ENCODE results near the gene NRP2. TPM values are rescaled to one million over a fixed set of nuclear protein-coding genes. Genes with fewer than 3 reads are reported as not detected.
A peak's percentile ranks its signal among the peaks of the same experiment; 100 is the strongest.

The NRP2 gene
- total and polyA plus RNA-seq, 4 donors: 3.8 to 17.7 (median 12.2) TPM

GRCh38 chr2:205688417-205689200 lies 6.3 kb downstream of the NRP2 start:
- Histone ChIP-seq H3K27me3 (ENCODE audit: control insufficient read depth in 4 of 4, insufficient read depth in 4 of 4, low read length in 3 of 4) (no peaks in the 10 kb centered on the region), H3K9me3 (ENCODE audit: control insufficient read depth in 4 of 4, low read length in 3 of 4) (no peaks in the 10 kb centered on the region), H3K4me3 (ENCODE audit: low read depth in 1 of 3, low read length in 3 of 3) (no peak overlapping the region), H3K27ac (ENCODE audit: low read depth in 1 of 2, low read length in 2 of 2) (no peak overlapping the region), H3K36me3 (ENCODE audit: control insufficient read depth in 4 of 4, insufficient read depth in 3 of 4, low read depth in 1 of 4, low read length in 3 of 4) (no peaks in the 10 kb centered on the region), H3K9ac (ENCODE audit: low read depth in 1 of 2, low read length in 2 of 2) (no peak overlapping the region), H3K4me1 (ENCODE audit: control insufficient read depth in 4 of 4, insufficient read depth in 4 of 4, low read length in 3 of 4) (peaks cover 4 to 20% (median 15%) of the 10 kb centered on the region in 4 donors)
- WGBS: 70% methylated on average over 4 of the region's 4 CpGs
- DNase-seq (ENCODE audit: low spot score): no peak
- TF ChIP-seq JUND (IDR thresholded peaks at IDR 0.05) (no peak), FOXA2 (IDR thresholded peaks at IDR 0.05) (no peak), NR2F2 (IDR thresholded peaks at IDR 0.05) (peak; percentile 67), HNF4G (IDR thresholded peaks at IDR 0.05) (no peak), RAD21 (IDR thresholded peaks at IDR 0.05) (no peak), REST (IDR thresholded peaks at IDR 0.05) (no peak)

GRCh38 chr2:205689820-205690219 lies 7.5 kb downstream of the NRP2 start:
- H3K36me3 ChIP-seq (ENCODE audit: control insufficient read depth in 4 of 4, insufficient read depth in 3 of 4, low read depth in 1 of 4, low read length in 3 of 4): no peaks in the 10 kb centered on the region
- WGBS: 83% methylated on average over 9 of the region's 9 CpGs
- no peaks in the 10 kb centered on the region for H3K9me3 ChIP-seq (ENCODE audit: control insufficient read depth in 4 of 4, low read length in 3 of 4)
- DNase-seq (ENCODE audit: low spot score): no peak
- no peaks in the 10 kb centered on the region for H3K27me3 ChIP-seq (ENCODE audit: control insufficient read depth in 4 of 4, insufficient read depth in 4 of 4, low read length in 3 of 4)
- no peak overlapping the region for H3K9ac ChIP-seq (ENCODE audit: low read depth in 1 of 2, low read length in 2 of 2)
- no peak overlapping the region for H3K4me3 ChIP-seq (ENCODE audit: low read depth in 1 of 3, low read length in 3 of 3)
- peaks cover 4 to 19% (median 15%) of the 10 kb centered on the region in 4 donors for H3K4me1 ChIP-seq (ENCODE audit: control insufficient read depth in 4 of 4, insufficient read depth in 4 of 4, low read length in 3 of 4)
- TF ChIP-seq TAF1 (conservative IDR thresholded peaks at IDR 0.05) (no peak), RXRA (IDR thresholded peaks at IDR 0.05) (no peak), EGR1 (IDR thresholded peaks at IDR 0.05; ENCODE audit: low read depth in 2 of 2) (no peak), REST (IDR thresholded peaks at IDR 0.05) (no peak), NR2F2 (IDR thresholded peaks at IDR 0.05) (no peak)
- no peak overlapping the region for H3K27ac ChIP-seq (ENCODE audit: low read depth in 1 of 2, low read length in 2 of 2)

- Histone ChIP-seq H3K9me3 (ENCODE audit: control insufficient read depth in 4 of 4, low read length in 3 of 4) (no peaks in the 10 kb centered on the region), H3K4me3 (ENCODE audit: low read depth in 1 of 3, low read length in 3 of 3) (no peak overlapping the region), H3K36me3 (ENCODE audit: control insufficient read depth in 4 of 4, insufficient read depth in 3 of 4, low read depth in 1 of 4, low read length in 3 of 4) (no peaks in the 10 kb centered on the region), H3K4me1 (ENCODE audit: control insufficient read depth in 4 of 4, insufficient read depth in 4 of 4, low read length in 3 of 4) (no peaks in the 10 kb centered on the region), H3K9ac (ENCODE audit: low read depth in 1 of 2, low read length in 2 of 2) (no peak overlapping the region), H3K27me3 (ENCODE audit: control insufficient read depth in 4 of 4, insufficient read depth in 4 of 4, low read length in 3 of 4) (no peaks in the 10 kb centered on the region), H3K27ac (ENCODE audit: low read depth in 1 of 2, low read length in 2 of 2) (no peak overlapping the region)
- WGBS: 67% methylated on average over 3 of the region's 3 CpGs
- DNase-seq (ENCODE audit: low spot score): no peak
- TF ChIP-seq YY1 (IDR thresholded peaks at IDR 0.05) (no peak), HNF4G (IDR thresholded peaks at IDR 0.05) (no peak), HNF4A (conservative IDR thresholded peaks at IDR 0.05) (no peak), RAD21 (IDR thresholded peaks at IDR 0.05) (no peak), CTCF (IDR thresholded peaks at IDR 0.05; ENCODE audit: low read depth, low read length, missing input control) (no peak), RXRA (IDR thresholded peaks at IDR 0.05) (no peak), SP1 (IDR thresholded peaks at IDR 0.05) (no peak)
Measured at GRCh38 chr2:205692104-205692503, 9.8 kb downstream of the NRP2 start.
